ENCODE results near the gene CDIP1.

The CDIP1 gene

GRCh38 chr16:4539716-4540284, 1.2 kb upstream of the CDIP1 start:
- no peak for DNase-seq (ENCODE audit: low read depth)

DNA sequence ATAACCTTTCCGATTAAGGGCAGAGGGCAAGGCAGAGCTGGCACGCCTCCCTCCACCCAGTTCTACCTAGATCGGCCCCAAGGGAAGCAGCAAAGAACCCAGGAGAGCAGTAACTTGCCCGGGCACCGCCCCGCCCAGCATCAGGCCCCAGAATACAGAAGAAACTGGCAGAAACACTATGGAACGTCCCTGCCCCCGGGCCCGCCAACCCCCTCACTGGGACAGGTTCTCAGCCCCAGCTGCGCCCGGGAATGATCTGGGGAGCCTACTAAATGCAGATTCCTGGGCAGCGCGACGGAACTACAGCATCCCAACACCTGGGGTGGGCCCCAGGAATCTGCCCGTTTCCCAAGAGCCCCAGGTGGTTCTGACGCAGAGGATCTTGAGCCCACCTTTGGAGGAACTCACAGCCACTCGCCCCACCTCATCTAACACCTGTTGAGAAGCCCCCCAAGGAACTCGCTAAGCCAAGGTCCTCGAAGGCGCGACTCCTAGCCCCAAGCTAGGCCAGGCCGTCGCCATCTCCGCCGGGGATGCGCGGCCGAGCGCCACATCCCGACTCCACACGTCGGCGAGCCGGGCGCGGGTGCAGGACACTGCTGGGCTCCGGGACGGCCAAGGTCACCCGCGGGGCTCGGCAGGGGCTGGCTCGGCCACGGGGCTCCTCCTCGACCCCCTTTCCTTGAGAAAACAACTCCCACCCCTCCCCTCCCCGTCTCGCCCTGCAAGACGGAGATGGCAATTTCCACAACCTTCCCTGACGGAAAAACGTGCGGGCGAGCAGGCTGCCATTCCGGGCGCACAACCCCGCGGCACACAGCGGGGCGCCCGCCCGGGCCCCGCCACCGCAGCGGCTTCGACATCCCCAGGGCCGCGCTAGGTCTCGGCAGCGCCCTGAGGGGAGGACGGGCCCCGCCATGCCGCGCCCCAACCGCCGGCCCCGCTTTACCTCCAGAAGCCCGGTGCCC, 913 bp downstream of the CDIP1 start:
- no peak for DNase-seq (ENCODE audit: low read depth)

DNA sequence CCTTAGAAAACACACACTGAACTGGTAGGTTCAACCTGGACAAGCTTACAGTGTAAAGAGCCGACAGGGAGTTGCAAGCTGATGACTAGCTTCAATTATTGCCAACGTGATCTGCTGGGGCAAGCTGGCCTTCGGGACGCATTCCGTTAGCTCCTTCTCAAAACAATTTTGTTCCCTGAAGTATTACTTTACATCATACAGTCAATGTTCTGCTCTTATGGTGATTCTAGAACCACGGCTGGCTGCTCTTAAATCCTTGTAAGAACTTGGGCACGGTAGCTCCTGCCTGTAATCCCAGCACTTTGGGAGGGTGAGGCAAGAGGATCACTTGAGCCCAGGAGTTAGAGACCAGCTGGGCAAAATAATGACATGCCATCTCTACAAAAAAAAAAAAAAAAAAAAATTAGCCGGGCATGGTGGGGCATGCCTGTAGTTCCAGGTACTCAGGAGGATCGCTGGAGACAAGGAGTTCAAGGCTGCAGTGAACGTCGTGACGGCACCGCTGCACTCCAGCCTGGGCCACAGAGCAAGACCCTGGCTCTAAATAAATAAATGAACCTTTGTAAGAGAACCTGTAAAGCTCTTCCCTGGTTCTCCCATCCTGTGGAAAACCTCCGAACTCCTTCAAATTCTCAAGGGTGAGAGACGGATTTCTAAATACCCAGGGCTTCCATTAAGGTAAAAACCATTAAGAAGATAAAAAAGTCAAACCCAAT, 2.0 kb downstream of the CDIP1 start:
- DNase-seq (ENCODE audit: low read depth), result no peak

- no peak for DNase-seq (ENCODE audit: low read depth)
Observed at GRCh38 chr16:4535627-4536108, 2.9 kb downstream of the CDIP1 start.

DNA sequence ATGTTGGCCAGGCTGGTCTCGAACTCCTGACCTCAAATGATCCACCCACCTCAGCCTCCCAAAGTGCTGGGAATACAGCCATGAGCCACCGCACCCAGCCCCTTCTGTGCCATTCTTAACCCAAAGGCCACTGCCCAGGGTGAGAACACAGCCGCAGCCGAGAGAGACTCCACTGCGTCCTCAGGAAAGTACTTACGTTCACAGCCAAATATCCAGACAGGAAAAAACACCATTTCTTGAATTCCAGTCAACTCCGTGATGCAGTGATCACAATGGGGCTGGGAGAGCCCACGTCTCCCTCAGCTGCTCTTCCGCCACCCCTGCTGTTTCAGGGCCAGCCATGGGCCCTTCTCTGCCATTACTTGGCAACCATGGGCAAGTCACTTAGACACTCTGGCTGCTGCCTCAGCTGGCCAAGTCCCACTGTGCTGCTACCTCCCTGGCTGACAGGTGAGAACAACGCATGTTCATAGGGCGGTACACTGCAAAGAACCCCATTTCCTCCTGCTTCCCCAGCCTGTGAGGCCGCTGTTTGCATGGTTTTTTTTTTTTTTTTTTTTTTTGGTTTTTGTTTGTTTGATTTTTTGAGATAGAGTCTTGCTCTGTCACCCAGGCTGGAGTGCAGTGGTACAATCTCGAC, 4.3 kb downstream of the CDIP1 start:
- DNase-seq (ENCODE audit: low read depth), result no peak

- no peak for DNase-seq (ENCODE audit: low read depth)
Observed at GRCh38 chr16:4533490-4533889, 5.1 kb downstream of the CDIP1 start.

GRCh38 chr16:4532238-4532637, 6.3 kb downstream of the CDIP1 start:
- DNase-seq (ENCODE audit: low read depth), result no peak

DNA sequence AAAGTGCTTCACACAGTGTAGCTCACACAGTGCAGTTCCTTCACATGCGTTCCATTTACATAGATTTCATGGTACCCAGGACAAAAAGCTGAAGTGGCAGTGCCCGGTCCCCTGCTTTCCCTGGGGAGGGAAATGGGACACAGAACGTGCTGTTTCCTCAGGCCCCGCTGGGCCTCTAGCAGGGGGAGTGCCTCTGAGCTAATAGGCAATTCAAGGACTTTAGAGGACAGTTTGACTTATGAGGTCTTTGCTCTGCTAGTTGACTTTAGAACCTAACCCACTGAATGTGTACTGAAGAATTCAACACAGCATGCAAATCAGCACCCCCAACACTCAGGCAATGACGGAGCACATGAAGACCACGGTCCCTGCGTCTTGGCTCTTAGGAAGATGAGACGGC, 6.8 kb downstream of the CDIP1 start:
- DNase-seq (ENCODE audit: low read depth), result no peak

DNA sequence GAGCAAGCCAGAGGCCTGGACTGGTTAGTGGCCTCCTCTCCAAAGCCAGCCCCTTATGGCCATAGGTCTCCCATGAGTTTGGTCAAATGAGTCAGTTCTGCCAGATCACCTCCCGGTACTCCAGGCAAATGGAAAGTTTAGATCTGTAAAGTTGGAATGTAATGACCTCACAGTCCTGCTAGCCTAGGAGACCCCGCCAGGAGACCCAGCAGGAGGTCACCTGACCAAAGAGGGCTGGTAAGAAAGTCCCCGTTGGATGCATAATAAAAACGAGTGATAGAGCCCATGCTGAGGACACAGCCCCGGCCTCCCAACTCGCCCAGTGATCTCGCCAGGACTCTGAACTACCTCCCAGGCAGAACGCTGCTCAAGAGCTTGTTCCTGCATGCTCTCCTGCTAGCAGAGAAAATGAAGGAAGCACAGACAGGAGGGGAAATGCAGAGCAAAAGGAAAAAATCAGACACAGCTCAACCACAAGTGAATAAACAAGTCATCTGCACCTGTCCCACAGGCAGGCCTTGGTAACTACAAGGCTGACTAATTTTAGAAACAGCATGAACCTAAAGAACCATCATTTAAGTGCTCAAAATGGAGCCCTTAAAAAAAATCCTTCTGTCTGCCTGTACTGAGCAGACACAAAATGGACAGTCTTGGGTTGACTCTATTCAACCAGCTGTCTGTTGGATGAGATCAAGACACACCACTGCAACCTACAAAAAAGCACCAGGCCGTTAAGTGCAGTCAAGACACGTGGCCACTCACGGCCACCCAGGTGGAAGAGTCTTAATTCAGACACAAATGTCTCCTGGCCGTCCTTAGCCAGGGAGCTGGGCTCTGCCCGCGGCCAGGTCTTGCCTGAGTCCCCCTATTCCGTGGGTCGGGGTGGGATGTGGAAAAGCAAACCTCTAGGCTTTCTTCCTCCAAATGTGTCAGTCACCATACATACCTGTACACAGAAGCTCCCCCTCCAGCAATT, 9.2 kb downstream of the CDIP1 start:
- no peak for DNase-seq (ENCODE audit: low read depth)

DNA sequence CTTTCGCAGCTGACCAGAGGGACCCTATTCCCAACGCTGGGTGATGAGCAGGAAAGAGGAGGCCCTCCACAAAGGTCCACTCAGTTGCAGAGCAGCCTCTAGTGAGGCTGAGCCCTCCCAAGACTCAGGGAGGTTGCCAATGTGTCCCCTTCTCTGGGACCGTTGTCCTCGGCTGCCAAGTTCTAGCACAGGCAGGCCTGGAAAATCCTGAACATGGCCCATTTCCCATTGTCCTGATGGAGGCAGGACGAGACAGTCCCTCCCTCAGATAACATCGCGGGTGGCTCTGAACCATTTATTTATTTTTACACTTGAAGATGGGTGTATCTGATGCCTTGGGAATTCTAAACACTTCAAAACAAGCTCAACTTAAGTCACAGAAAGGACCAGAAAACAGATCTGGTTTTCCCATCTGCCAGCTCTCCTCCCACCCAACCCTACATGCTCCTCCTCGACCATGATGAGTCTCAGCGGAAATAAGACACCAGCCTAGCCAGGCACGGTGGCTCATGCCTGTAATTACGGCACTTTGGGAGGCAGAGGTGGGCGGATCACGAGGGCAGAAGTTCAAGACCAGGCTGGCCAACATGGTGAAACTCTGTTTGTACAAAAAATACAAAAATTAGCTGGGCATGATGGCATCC, 12.8 kb downstream of the CDIP1 start:
- no peak for DNase-seq (ENCODE audit: low read depth)

GRCh38 chr16:4525069-4525468, 13.5 kb downstream of the CDIP1 start:
- DNase-seq (ENCODE audit: low read depth), result no peak

DNA sequence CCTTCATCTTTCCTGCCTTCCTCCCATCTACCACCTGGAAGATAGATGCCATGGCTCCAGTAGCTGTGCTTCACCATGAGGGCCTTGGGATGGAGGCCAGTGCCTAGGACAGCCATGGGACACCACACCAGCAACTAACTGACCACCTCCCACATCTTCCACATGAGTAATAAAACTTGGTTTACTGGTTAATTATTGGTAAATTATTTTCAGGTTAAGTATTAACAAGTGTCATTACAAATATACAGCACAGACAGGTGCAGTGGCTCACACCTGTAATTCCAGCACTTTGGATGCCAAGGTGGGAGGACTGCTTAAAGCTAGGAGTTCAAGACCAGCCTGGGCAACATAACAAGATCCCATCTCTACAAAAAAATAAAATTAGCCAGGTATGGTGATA, 14.0 kb downstream of the CDIP1 start:
- DNase-seq (ENCODE audit: low read depth), result no peak

GRCh38 chr16:4523686-4524085, 14.9 kb downstream of the CDIP1 start:
- DNase-seq (ENCODE audit: low read depth), result no peak

GRCh38 chr16:4522051-4522581, 16.5 kb downstream of the CDIP1 start:
- DNase-seq (ENCODE audit: low read depth), result no peak

DNA sequence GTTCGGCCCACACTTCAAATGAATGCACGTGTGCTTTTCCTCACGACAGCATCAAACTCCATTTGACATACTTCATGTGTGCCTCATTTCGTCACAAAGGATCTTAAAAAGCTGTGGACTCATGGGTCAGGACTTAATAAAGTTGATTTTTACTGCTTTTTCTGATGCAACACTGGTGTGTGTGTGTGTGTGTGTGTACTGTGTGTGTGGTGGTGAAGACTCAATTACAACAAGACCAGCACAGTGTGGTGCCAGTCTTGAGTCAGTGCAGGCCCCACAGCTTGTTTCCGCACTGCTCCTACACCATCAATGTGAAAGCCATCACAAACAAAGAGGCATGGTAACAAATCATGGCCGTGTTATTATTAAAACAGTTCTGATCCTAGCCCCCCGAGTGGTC, 17.7 kb downstream of the CDIP1 start:
- no peak for DNase-seq (ENCODE audit: low read depth)

DNA sequence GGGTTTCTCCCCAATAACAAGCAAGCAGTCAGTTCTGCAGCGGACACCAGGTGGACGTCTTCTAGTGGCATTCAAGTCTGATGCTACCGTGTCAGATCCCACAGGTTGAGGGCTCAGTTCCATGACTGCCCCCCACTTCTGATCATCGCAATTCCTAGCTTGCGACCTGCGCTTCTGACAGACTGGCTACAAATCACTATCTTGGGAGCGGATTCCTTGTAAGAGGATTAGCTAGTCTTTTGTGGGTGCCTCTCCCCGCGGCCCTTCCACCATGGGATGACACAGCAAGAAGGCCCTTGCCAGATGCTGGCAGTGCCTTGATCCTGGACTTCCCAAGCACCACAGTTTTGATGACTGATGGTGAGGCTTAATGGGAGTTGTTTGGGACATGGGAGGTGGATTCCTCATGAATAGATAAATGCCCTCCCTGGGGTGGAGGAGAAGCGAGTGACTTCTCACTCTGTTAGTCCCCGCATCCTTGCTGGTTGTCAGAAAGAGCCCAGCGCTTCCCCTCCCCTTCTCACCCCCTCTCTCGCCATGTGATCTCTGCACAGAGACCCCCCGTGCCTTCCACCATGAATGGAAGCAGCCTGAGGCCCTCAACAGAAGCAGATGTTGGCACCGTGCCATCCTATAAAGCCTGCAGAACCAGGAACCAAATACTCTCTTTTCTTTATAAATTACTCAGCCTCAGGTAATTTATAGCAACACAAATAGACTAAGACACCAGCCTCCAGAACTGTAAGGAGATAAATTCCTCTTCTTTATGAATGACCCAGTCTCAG, 19.1 kb downstream of the CDIP1 start:
- DNase-seq (ENCODE audit: low read depth), result no peak

DNA sequence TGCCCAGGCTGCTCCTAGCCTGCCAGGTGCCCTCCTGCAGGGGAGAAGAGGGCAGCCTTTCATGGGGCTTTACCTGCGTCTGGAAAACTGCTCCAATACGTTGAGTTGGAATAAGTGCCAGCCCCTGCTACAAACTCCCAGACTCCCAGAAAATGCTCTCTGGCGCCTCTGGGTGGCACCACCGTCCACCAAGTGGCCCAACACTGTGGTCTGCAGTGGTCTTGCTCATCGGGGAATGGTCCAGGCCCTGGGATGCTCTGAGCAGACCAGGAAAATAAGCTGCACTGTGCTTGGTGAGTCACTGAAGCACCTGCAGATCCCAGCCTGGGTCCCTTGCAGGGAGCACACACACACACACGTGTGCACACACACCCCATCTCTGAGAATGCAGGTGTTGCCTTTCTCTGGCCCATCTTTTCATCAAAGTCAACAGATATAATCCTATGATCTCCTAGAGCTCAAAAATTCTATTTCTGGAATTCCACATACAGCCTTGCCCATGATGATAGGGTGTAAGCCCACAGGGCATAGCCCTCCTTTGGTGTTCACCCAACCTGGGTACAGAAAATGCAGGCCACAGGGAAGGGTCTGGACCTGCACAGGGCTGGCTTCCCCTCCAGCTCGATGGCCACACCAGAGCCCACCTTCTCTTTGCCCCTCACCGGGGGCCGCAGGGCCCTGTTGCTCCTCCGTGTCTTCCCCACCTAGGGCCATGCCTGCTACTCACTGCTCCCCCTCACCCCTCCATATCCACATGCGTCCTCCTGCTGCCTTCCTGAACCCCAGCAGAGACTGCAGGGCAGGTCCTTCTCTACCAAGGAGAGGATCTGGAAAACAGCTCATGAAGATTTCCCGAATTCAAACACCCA, 20.5 kb downstream of the CDIP1 start:
- no peak for DNase-seq (ENCODE audit: low read depth)

- no peak for DNase-seq (ENCODE audit: low read depth)
Observed at GRCh38 chr16:4515611-4516233, 22.9 kb downstream of the CDIP1 start.

All from activated gamma-delta T cell treated with anti-CD3 and anti-CD28 coated beads, Interleukin-2, amount 50 U/mL, for 16 hours (primary cell).